Lower lobe of right lung (tissue), 2 donors: ENCODE results near the gene SLC13A3. TPM values are rescaled to one million over a fixed set of nuclear protein-coding genes. Genes with fewer than 3 reads are reported as not detected.

ENCODE experiments used
- ATAC-seq, 2 donors: fragments of 200-7000 bp; cut with Tn5 transposase; one replicate each; pipeline ENCODE4 v1.9.1; 2020 to 2022; ENCODE audit warnings: mild to moderate bottlenecking in 2 of 2, moderate library complexity in 2 of 2
- DNase-seq: peaks from one replicate; pipeline ENCODE4 v3.0.0-alpha.2; 2020
- H3K27ac ChIP-seq: fragments of 200-600 bp; one replicate; pipeline ENCODE4 v1.8.0; 2022
- H3K27me3 ChIP-seq: fragments of 200-600 bp; one replicate; pipeline ENCODE4 v1.8.0; 2022; ENCODE audit warnings: low read depth
- H3K36me3 ChIP-seq: fragments of 200-600 bp; one replicate; pipeline ENCODE4 v1.8.0; 2022; ENCODE audit warnings: mild to moderate bottlenecking
- H3K4me1 ChIP-seq: fragments of 200-600 bp; one replicate; pipeline ENCODE4 v1.8.0; 2022
- H3K4me3 ChIP-seq: fragments of 200-600 bp; one replicate; pipeline ENCODE4 v1.8.0; 2022; ENCODE audit warnings: mild to moderate bottlenecking
- H3K9me3 ChIP-seq: fragments of 200-600 bp; one replicate; pipeline ENCODE4 v1.8.0; 2022
- intact Hi-C: fragments of 100-400 bp; cut with DNase I; formaldehyde crosslinking; loops from one replicate; pipeline ENCODE4 v1.11.0; 2022
- total RNA-seq: library from RNA; stranded (reverse); fragmentation: NEBNext Ultra II Directional; extraction: Animal tissue kit (Norgen Biotek cat#: 25700); gene quantifications from one replicate; pipeline ENCODE4 v1.2.1, GENCODE V29; 2021
- TF ChIP-seq, protein P1 (sequence below): fragments of 200-600 bp; IDR thresholded peaks from one replicate; pipeline ENCODE4 v1.8.0; 2022; ENCODE audit warnings: antibody characterized with exemption, mild to moderate bottlenecking
- donor health status: DM: no; HTN: yes; CAD: no; lungs with severe emphysema.

SLC13A3 gene
- total RNA-seq, 1 donor from 2014 or later: 2.0 TPM

DNA sequence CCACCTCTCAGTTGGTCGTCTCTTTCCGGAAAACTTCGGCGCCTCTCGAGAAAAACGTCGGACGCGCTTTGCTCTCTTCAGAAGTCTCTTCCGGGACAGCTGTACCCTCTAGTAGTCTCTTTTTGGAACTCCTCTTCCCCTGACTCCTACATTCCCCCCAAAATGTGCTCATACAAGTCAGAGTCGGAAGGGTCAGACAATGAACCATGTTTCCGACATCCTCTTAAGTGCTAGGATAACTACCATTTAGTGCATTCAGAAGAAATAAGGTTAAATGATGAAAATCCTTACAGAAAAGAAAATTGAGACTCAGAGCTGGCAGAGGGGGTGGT lies 38.5 kb upstream of the SLC13A3 start:
- intact Hi-C loops: no loop called here
- peaks cover 26% of the 10 kb centered on the region for H3K4me1 ChIP-seq
- peak overlapping the region; percentile 85 for H3K4me3 ChIP-seq
- ATAC-seq (no peak), DNase-seq (no peak)
- TF ChIP-seq, protein P1, sequence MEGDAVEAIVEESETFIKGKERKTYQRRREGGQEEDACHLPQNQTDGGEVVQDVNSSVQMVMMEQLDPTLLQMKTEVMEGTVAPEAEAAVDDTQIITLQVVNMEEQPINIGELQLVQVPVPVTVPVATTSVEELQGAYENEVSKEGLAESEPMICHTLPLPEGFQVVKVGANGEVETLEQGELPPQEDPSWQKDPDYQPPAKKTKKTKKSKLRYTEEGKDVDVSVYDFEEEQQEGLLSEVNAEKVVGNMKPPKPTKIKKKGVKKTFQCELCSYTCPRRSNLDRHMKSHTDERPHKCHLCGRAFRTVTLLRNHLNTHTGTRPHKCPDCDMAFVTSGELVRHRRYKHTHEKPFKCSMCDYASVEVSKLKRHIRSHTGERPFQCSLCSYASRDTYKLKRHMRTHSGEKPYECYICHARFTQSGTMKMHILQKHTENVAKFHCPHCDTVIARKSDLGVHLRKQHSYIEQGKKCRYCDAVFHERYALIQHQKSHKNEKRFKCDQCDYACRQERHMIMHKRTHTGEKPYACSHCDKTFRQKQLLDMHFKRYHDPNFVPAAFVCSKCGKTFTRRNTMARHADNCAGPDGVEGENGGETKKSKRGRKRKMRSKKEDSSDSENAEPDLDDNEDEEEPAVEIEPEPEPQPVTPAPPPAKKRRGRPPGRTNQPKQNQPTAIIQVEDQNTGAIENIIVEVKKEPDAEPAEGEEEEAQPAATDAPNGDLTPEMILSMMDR: no peak
- H3K9me3 ChIP-seq: no peaks in the 10 kb centered on the region
- peak overlapping the region; percentile 96 for H3K27ac ChIP-seq
- H3K27me3 ChIP-seq: no peaks in the 10 kb centered on the region
- H3K36me3 ChIP-seq: peaks cover 24% of the 10 kb centered on the region

DNA sequence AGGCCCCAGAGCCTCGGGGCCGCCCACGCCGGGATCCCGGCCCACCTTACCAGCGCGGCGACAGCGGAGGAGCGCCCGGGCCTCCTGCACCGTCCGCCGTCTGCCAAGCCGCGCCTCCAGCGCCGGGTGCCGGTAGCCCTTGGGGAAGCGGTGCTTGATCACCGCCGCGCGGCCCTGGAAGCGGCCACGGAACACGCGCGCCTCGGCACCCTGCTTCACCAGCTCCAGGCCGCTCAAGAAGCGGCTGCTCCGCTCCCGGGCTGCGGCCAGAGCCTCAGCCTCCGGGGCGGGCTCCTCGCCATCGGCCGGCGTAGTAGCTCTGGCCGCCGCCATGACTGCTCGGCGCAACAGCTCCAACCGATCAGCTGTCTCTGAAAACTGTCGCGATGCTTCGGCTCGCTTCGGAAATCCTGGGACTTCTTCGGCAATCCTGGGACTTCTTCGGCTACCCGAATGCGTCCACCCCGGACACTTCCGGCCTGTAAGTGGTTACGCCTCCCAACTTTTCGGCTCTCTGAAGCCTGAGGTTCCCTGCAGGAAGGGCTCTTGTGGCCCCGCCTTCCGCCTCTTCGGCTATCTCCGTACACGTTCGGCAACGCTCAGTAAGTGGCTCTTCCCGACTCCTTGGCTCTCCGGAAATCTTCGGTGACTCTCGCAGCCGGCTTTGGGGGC lies 38.0 kb upstream of the SLC13A3 start, which contains the start of gene TP53RK:
TP53RK (minus strand) TSS at position 363 of the 672 bp plus-strand sequence; CDS start at position 333, 30 bp downstream.
- Histone ChIP-seq H3K27ac (peak within 1 kb of the TSS; percentile 96), H3K27me3 (no peaks in the 10 kb centered on the region), H3K9me3 (no peaks in the 10 kb centered on the region), H3K4me3 (peak within 1 kb of the TSS; percentile 85), H3K4me1 (peaks cover 31% of the 10 kb centered on the region), H3K36me3 (peaks cover 29% of the 10 kb centered on the region)
- intact Hi-C loops: no loop called here
- TF ChIP-seq, protein P1: peak; percentile 33
- peak; percentile 99 for ATAC-seq
- peak; percentile 99 for DNase-seq

GRCh38 chr20:46688151-46689081 lies 37.2 kb upstream of the SLC13A3 start:
- H3K4me3 ChIP-seq: peak overlapping the region; percentile 85
- peaks cover 31% of the 10 kb centered on the region for H3K36me3 ChIP-seq
- no peaks in the 10 kb centered on the region for H3K9me3 ChIP-seq
- peak in 1 of 2 donors; percentile 11 for ATAC-seq
- DNase-seq: no peak
- TF ChIP-seq, protein P1: no peak
- intact Hi-C loops: no loop called here
- peak overlapping the region; percentile 96 for H3K27ac ChIP-seq
- H3K27me3 ChIP-seq: no peaks in the 10 kb centered on the region
- H3K4me1 ChIP-seq: peaks cover 36% of the 10 kb centered on the region

GRCh38 chr20:46683939-46684750 lies 32.9 kb upstream of the SLC13A3 start:
- ATAC-seq: peak; percentile 72 to 81
- Histone ChIP-seq H3K27ac (no peak overlapping the region), H3K36me3 (peaks cover 31% of the 10 kb centered on the region), H3K4me3 (peak overlapping the region; percentile 44), H3K9me3 (no peaks in the 10 kb centered on the region), H3K27me3 (no peaks in the 10 kb centered on the region), H3K4me1 (peaks cover 56% of the 10 kb centered on the region)
- DNase-seq: peak; percentile 68
- intact Hi-C loops: no loop called here
- TF ChIP-seq, protein P1: no peak

DNA sequence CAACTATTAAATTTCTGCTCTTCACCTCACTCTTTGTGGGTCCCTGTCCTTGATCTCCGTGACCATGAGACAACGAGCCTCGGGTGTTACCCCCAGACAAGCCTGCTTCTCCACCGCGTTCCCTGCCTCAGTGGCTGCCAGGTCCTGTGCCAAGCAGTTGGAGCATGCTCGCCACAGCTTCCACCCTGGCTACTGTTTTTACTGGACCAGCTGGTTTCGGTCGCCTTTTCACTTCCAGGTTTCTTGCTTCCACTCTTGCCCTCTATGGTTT lies 32.3 kb upstream of the SLC13A3 start:
- H3K4me3 ChIP-seq: peak overlapping the region; percentile 44
- TF ChIP-seq, protein P1: no peak
- DNase-seq (no peak), ATAC-seq (no peak)
- H3K27me3 ChIP-seq: no peaks in the 10 kb centered on the region
- intact Hi-C loops: no loop called here
- peaks cover 31% of the 10 kb centered on the region for H3K36me3 ChIP-seq
- no peaks in the 10 kb centered on the region for H3K9me3 ChIP-seq
- H3K4me1 ChIP-seq: peaks cover 56% of the 10 kb centered on the region
- H3K27ac ChIP-seq: no peak overlapping the region
